H1 (cell line): ENCODE data around the gene ZPBP2. TPM values are rescaled to one million over a fixed set of nuclear protein-coding genes. Genes with fewer than 3 reads are reported as not detected.

Source experiments
- CTCF ChIA-PET: fragments of 300-600 bp; sonication (Branson Sonifier 250); formaldehyde crosslinking; loops from one replicate; lab custom pipeline; 2021; ENCODE audit not compliant: partially characterized antibody; lab: Charles Lee
- POLR2A ChIA-PET: fragments of 300-600 bp; sonication (Branson Sonifier 250); formaldehyde crosslinking; loops from one replicate; lab custom pipeline; 2021; ENCODE audit warnings: inconsistent platforms; ENCODE audit not compliant: partially characterized antibody; lab: Charles Lee
- DNase-seq, 2 experiments: peaks; one replicate each; pipeline versions ENCODE4 v3.0.0 to v3.0.0-alpha.2; 2010 to 2022; ENCODE audit warnings: low spot score in 2 of 2, low read depth in 1 of 2, mixed read lengths in 1 of 2
- FAIRE-seq: peaks from 2 replicates; lab custom pipeline; 2011; peaks lifted over from hg19 to GRCh38; lab: Jason Lieb, UNC
- H2AFZ ChIP-seq: 2 replicates; pipeline ENCODE4 v1.8.1; 2012; ENCODE audit warnings: low read length, inconsistent platforms
- H2AK5ac ChIP-seq: 2 replicates; pipeline ENCODE4 v1.6.1; 2013; ENCODE audit warnings: low read depth, low read length
- H2BK120ac ChIP-seq: replicated peaks from 2 replicates; pipeline ENCODE3; 2013; ENCODE audit warnings: low read depth, low read length, inconsistent platforms
- H2BK12ac ChIP-seq: 2 replicates; pipeline ENCODE4 v1.6.1; 2013; ENCODE audit warnings: low read depth, low read length
- H2BK15ac ChIP-seq: 2 replicates; pipeline ENCODE4 v1.6.1; 2013; ENCODE audit warnings: low read length
- H2BK20ac ChIP-seq: 2 replicates; pipeline ENCODE4 v1.6.1; 2013; ENCODE audit warnings: low read length
- H2BK5ac ChIP-seq: 2 replicates; pipeline ENCODE4 v1.6.1; 2013; ENCODE audit warnings: low read depth, low read length
- H3K14ac ChIP-seq: 2 replicates; pipeline ENCODE4 v1.6.1; 2013; ENCODE audit warnings: inconsistent platforms; ENCODE audit not compliant: insufficient read length
- H3K18ac ChIP-seq: 2 replicates; pipeline ENCODE4 v1.6.1; 2013; ENCODE audit warnings: low read length; ENCODE audit errors: extremely low read depth
- H3K23ac ChIP-seq: 2 replicates; pipeline ENCODE4 v1.6.1; 2013; ENCODE audit warnings: inconsistent platforms; ENCODE audit not compliant: insufficient read length
- H3K23me2 ChIP-seq: 2 replicates; pipeline ENCODE4 v1.6.1; 2013; ENCODE audit warnings: low read depth, low read length
- H3K27ac ChIP-seq: 2 replicates; pipeline ENCODE4 v1.6.1; 2011; ENCODE audit warnings: low read depth, low read length, inconsistent platforms
- H3K27me3 ChIP-seq, 4 experiments: replicated peaks in 1 of 4; 1 replicate in 1 of 4; 2 replicates in 3 of 4; pipeline versions ENCODE4 v1.6.1 to v1.8.1; 2011 to 2013; ENCODE audit warnings: low read length in 3 of 4, mild to moderate bottlenecking in 3 of 4, inconsistent platforms in 2 of 4, mixed read lengths in 2 of 4, moderate library complexity in 1 of 4; ENCODE audit not compliant: control insufficient read depth in 3 of 4, insufficient read depth in 3 of 4; ENCODE audit errors: extremely low read depth in 1 of 4
- H3K36me3 ChIP-seq, 4 experiments: 2 replicates each; pipeline versions ENCODE4 v1.6.1 to v1.8.1; 2011 to 2013; ENCODE audit warnings: mild to moderate bottlenecking in 4 of 4, low read length in 3 of 4, moderate library complexity in 2 of 4, control low read depth in 1 of 4, inconsistent platforms in 1 of 4; ENCODE audit not compliant: insufficient read depth in 4 of 4, control insufficient read depth in 2 of 4
- H3K4ac ChIP-seq: replicated peaks from 2 replicates; pipeline ENCODE3; 2013; ENCODE audit warnings: low read length, low read depth, mixed read lengths, inconsistent platforms; ENCODE audit not compliant: insufficient read length
- H3K4me1 ChIP-seq, 4 experiments: replicated peaks in 1 of 4; 1 replicate in 1 of 4; 2 replicates in 3 of 4; pipeline versions ENCODE4 v1.6.1 to v1.8.1; 2011 to 2013; ENCODE audit warnings: low read length in 3 of 4, inconsistent platforms in 2 of 4, mixed read lengths in 1 of 4; ENCODE audit not compliant: insufficient read depth in 4 of 4, control insufficient read depth in 3 of 4
- H3K4me2 ChIP-seq, 2 experiments: 2 replicates each; pipeline versions ENCODE4 v1.6.1 to v1.8.1; 2011 to 2013; ENCODE audit warnings: low read depth in 2 of 2, low read length in 2 of 2, control low read depth in 1 of 2, inconsistent platforms in 1 of 2, mild to moderate bottlenecking in 1 of 2; ENCODE audit not compliant: insufficient read depth in 1 of 2
- H3K4me3 ChIP-seq, 4 experiments: fragments of 200-600, 300-600 bp in 1 of 4; sonication (generic), shearing (Covaris generic), sonication (Bioruptor Twin) in 1 of 4; 2 replicates each; pipeline versions ENCODE4 v1.5.1 to v1.8.1; 2011 to 2016; ENCODE audit warnings: low read length in 4 of 4, low read depth in 3 of 4, control low read depth in 2 of 4, inconsistent platforms in 2 of 4, mild to moderate bottlenecking in 2 of 4, mixed read lengths in 1 of 4, moderate library complexity in 1 of 4; ENCODE audit not compliant: insufficient read depth in 2 of 4; ENCODE audit errors: extremely low read depth in 1 of 4
- H3K56ac ChIP-seq: replicated peaks from 2 replicates; pipeline ENCODE3; 2013; ENCODE audit warnings: low read depth, mild to moderate bottlenecking, mixed read lengths, low read length, inconsistent platforms; ENCODE audit not compliant: insufficient read length
- H3K79me1 ChIP-seq: 2 replicates; pipeline ENCODE4 v1.6.1; 2013; ENCODE audit warnings: low read depth, low read length, control low read depth
- H3K79me2 ChIP-seq, 2 experiments: 2 replicates each; pipeline versions ENCODE4 v1.6.1 to v1.8.1; 2012 to 2013; ENCODE audit warnings: low read length in 2 of 2, mild to moderate bottlenecking in 2 of 2, inconsistent platforms in 1 of 2; ENCODE audit not compliant: insufficient read depth in 2 of 2, control insufficient read depth in 1 of 2
- H3K9ac ChIP-seq, 4 experiments: replicated peaks in 1 of 4; 1 replicate in 1 of 4; 2 replicates in 3 of 4; pipeline versions ENCODE4 v1.6.1 to v1.8.1; 2011 to 2013; ENCODE audit warnings: low read depth in 3 of 4, low read length in 3 of 4, control low read depth in 2 of 4, mild to moderate bottlenecking in 2 of 4, moderate library complexity in 2 of 4, inconsistent platforms in 1 of 4; ENCODE audit errors: extremely low read depth in 1 of 4
- H3K9me3 ChIP-seq, 2 experiments: 2 replicates each; pipeline versions ENCODE4 v1.6.1 to v1.8.1; 2012 to 2013; ENCODE audit warnings: mild to moderate bottlenecking in 2 of 2, moderate library complexity in 2 of 2, control low read depth in 1 of 2, inconsistent platforms in 1 of 2, low read depth in 1 of 2, low read length in 1 of 2, mixed read lengths in 1 of 2; ENCODE audit not compliant: insufficient read depth in 2 of 2
- H4K20me1 ChIP-seq, 2 experiments: replicated peaks in 1 of 2; 2 replicates each; pipeline versions ENCODE3 to v1.8.1; 2011 to 2013; ENCODE audit warnings: inconsistent platforms in 2 of 2, low read length in 2 of 2, mild to moderate bottlenecking in 1 of 2; ENCODE audit not compliant: insufficient read depth in 2 of 2, control insufficient read depth in 1 of 2
- H4K5ac ChIP-seq: 2 replicates; pipeline ENCODE4 v1.6.1; 2013; ENCODE audit warnings: low read length, low read depth, mixed read lengths, inconsistent platforms; ENCODE audit not compliant: insufficient read length
- H4K8ac ChIP-seq: 2 replicates; pipeline ENCODE4 v1.8.0; 2013; ENCODE audit warnings: mild to moderate bottlenecking, moderate library complexity, low read length, inconsistent platforms; ENCODE audit not compliant: insufficient read depth; ENCODE audit errors: extremely low read depth
- H4K91ac ChIP-seq: replicated peaks from 2 replicates; pipeline ENCODE3; 2013; ENCODE audit warnings: low read length, mixed read lengths, inconsistent platforms; ENCODE audit not compliant: insufficient read length
- SP2 ChIP-seq: IDR thresholded peaks from 2 replicates; pipeline ENCODE4 v1.6.1; 2012; ENCODE audit warnings: mild to moderate bottlenecking, low read length, inconsistent platforms
- WGBS, 2 experiments: shearing (Covaris generic) in 1 of 2; methylation state at CpG; one replicate each; pipeline versions ENCODE4 v1.1.6 to v1.1.7; 2013 to 2015; ENCODE audit warnings: low lambda C conversion rate in 2 of 2, mixed read lengths in 2 of 2, inconsistent platforms in 1 of 2, low coverage in 1 of 2, missing lambda C conversion rate in 1 of 2; ENCODE audit not compliant: insufficient replicate concordance in 2 of 2, insufficient coverage in 1 of 2, insufficient read length in 1 of 2; ENCODE audit errors: extremely low coverage in 1 of 2, missing lambda C conversion rate in 1 of 2; 5-methylcytosine and 5-hydroxymethylcytosine counted together
- polyA plus RNA-seq, 7 experiments: library from polyadenylated mRNA; depleted of rRNA in 3 of 7; stranded (reverse) in 5 of 7; unstranded in 2 of 7; fragments of >200 nt in 5 of 7; fragments of 200-250 nt in 2 of 7; gene quantifications; 1 replicate in 5 of 7; 2 replicates in 1 of 7; 4 replicates in 1 of 7; pipeline versions ENCODE4 v1.2.1 to v1.2.3, GENCODE V29; 2011 to 2013; ENCODE audit warnings: missing spikeins in 2 of 7, mixed read lengths in 2 of 7
- total RNA-seq: library from RNA; stranded (reverse); fragmentation: NEBNext Ultra II Directional; extraction: Animal tissue kit (Norgen Biotek cat#: 25700); gene quantifications from 2 replicates; pipeline ENCODE4 v1.2.1, GENCODE V29; 2021

Gene ZPBP2
- total and polyA plus RNA-seq, 2 of the 8 experiments (the other 6 are each of a cell fraction or from before 2014, with no cell fraction given) = not detected

DNA sequence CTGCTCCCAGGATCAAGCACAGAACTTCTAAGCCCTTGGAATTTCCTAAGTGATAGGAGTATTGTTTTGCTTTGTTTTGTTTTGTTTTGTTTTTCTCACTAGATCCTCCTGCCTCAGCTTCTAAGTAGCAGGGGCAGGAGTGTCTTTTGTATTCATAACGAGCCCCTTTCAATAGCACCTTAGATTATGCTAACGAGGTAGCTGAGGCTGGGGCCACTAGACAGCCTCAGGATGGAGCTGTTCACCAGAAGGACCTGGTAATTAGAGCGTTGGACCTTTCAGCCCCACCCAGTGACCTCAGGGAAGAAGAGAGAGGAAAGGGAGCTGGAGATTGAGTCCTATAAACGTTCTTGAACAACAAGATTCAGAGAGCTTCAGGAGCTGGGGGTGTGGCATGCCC is 47.5 kb upstream of the ZPBP2 start:
- no peak overlapping the region for H4K8ac ChIP-seq
- TF ChIP-seq SP2 = no peak
- TF ChIP-seq, all 59 proteins: peak for 0
- Histone ChIP-seq H3K14ac (no peak overlapping the region), H2BK12ac (no peak overlapping the region), H3K4ac (no peak overlapping the region), H3K23me2 (no peaks in the 10 kb centered on the region), H4K5ac (no peak overlapping the region), H2BK120ac (no peak overlapping the region), H2AK5ac (no peak overlapping the region), H4K91ac (no peak overlapping the region), H2BK20ac (no peak overlapping the region), H3K9me3 (peaks cover 13 to 20% of the 10 kb centered on the region in 2 experiments; a peak in 3 of 4 replicates), H4K20me1 (no peaks in the 10 kb centered on the region), H3K27ac (no peak overlapping the region), H3K9ac (no peak overlapping the region), H3K79me2 (no peaks in the 10 kb centered on the region), H3K23ac (no peak overlapping the region), H3K79me1 (no peaks in the 10 kb centered on the region), H3K56ac (no peak overlapping the region), H3K4me3 (no peak overlapping the region), H2BK5ac (no peak overlapping the region), H2BK15ac (no peak overlapping the region), H3K18ac (no peak overlapping the region), H3K27me3 (no peaks in the 10 kb centered on the region), H2AFZ (no peak overlapping the region), H3K4me1 (no peaks in the 10 kb centered on the region), H3K36me3 (no peaks in the 10 kb centered on the region), H3K4me2 (no peak overlapping the region)
- CTCF ChIA-PET = interaction anchor here (1.0 to 1.9 kb wide), 3 partner anchors 15 to 199 kb away, joined by 3 to 6 read pairs (median 3); no protein-coding TSS in a partner anchor
- POLR2A ChIA-PET = no interaction called here
- WGBS, 2 experiments = 81% methylated on average over 4 of the region's 4 CpGs; no CpG with 5 or more reads in 1 of the 2 experiments
- no peak for FAIRE-seq
- DNase-seq = no peak
